WTC11 (cell line): ENCODE measurements around the gene UNCX. TPM values are rescaled to one million over a fixed set of nuclear protein-coding genes. Genes with fewer than 3 reads are reported as not detected.

Experiments
- ATAC-seq: fragments of 200-7000 bp; cut with Tn5 transposase; 2 replicates; pipeline ENCODE4 v1.10.0; 2021; ENCODE audit warnings: mild to moderate bottlenecking, moderate library complexity
- CTCF ChIA-PET: fragments of 300-600 bp; sonication (Branson Sonifier 250); formaldehyde crosslinking; loops from one replicate; lab custom pipeline; 2021; ENCODE audit warnings: antibody characterized with exemption; lab: Charles Lee
- POLR2A ChIA-PET: fragments of 350-600 bp; sonication (Branson Sonifier 250); formaldehyde crosslinking; loops from one replicate; lab custom pipeline; 2021; ENCODE audit warnings: antibody characterized with exemption; lab: Charles Lee
- DNase-seq: peaks from one replicate; pipeline ENCODE4 v3.0.0; 2021; ENCODE audit warnings: low spot score
- H3K27ac Mint-ChIP-seq: 2 replicates; pipeline ENCODE4 v1.8.0; 2021; ENCODE audit warnings: mixed read lengths
- H3K27me3 Mint-ChIP-seq: 2 replicates; pipeline ENCODE4 v1.8.0; 2021; ENCODE audit warnings: low read depth, mild to moderate bottlenecking, moderate library complexity, mixed read lengths
- H3K36me3 Mint-ChIP-seq: 2 replicates; pipeline ENCODE4 v1.8.0; 2021; ENCODE audit warnings: mixed read lengths
- H3K4me1 Mint-ChIP-seq: 2 replicates; pipeline ENCODE4 v1.8.0; 2022; ENCODE audit warnings: mixed read lengths
- H3K4me3 Mint-ChIP-seq: 2 replicates; pipeline ENCODE4 v1.8.0; 2021; ENCODE audit warnings: mild to moderate bottlenecking, moderate library complexity, mixed read lengths
- H3K9me3 Mint-ChIP-seq: 2 replicates; pipeline ENCODE4 v1.8.0; 2021; ENCODE audit warnings: mixed read lengths
- AFF4 ChIP-seq: sonication (generic); formaldehyde crosslinking; IDR thresholded peaks from 2 replicates; pipeline ENCODE4 v1.8.1; 2023; ENCODE audit warnings: mild to moderate bottlenecking, missing genetic modification reagents, borderline replicate concordance
- E2F4 ChIP-seq: sonication (generic); formaldehyde crosslinking; IDR thresholded peaks from 2 replicates; pipeline ENCODE4 v1.8.1; 2022; ENCODE audit warnings: low read depth, mild to moderate bottlenecking, moderate library complexity, missing genetic modification reagents, borderline replicate concordance
- FOXP1 ChIP-seq: sonication (generic); formaldehyde crosslinking; IDR thresholded peaks from 2 replicates; pipeline ENCODE4 v1.8.0; 2022; ENCODE audit warnings: missing genetic modification reagents, mild to moderate bottlenecking, moderate library complexity, borderline replicate concordance
- MAX ChIP-seq: sonication (generic); formaldehyde crosslinking; IDR thresholded peaks from 2 replicates; pipeline ENCODE4 v1.8.0; 2022; ENCODE audit warnings: mild to moderate bottlenecking, missing genetic modification reagents
- NFATC4 ChIP-seq: fragments of 250-450 bp; sonication (Bioruptor Pico); IDR thresholded peaks from 2 replicates; pipeline ENCODE4 v1.9.0; 2021; ENCODE audit warnings: mild to moderate bottlenecking
- NR1H2 ChIP-seq: sonication (generic); formaldehyde crosslinking; IDR thresholded peaks from 2 replicates; pipeline ENCODE4 v1.9.0; 2021; ENCODE audit warnings: mild to moderate bottlenecking, moderate library complexity, missing genetic modification reagents
- PRDM15 ChIP-seq: sonication (generic); formaldehyde crosslinking; IDR thresholded peaks from 2 replicates; pipeline ENCODE4 v1.8.0; 2022; ENCODE audit warnings: missing genetic modification reagents
- PRRX2 ChIP-seq: fragments of 250-450 bp; sonication (Bioruptor Pico); IDR thresholded peaks from 2 replicates; pipeline ENCODE4 v1.8.0; 2021; ENCODE audit warnings: mild to moderate bottlenecking
- RELA ChIP-seq: sonication (generic); formaldehyde crosslinking; IDR thresholded peaks from 2 replicates; pipeline ENCODE4 v1.8.1; 2022; ENCODE audit warnings: missing genetic modification reagents, mild to moderate bottlenecking, borderline replicate concordance
- SMAD3 ChIP-seq: sonication (generic); formaldehyde crosslinking; IDR thresholded peaks from 2 replicates; pipeline ENCODE4 v1.8.0; 2022; ENCODE audit warnings: missing genetic modification reagents, mild to moderate bottlenecking, borderline replicate concordance
- TCF7 ChIP-seq: sonication (generic); formaldehyde crosslinking; IDR thresholded peaks from 2 replicates; pipeline ENCODE4 v1.8.0; 2022; ENCODE audit warnings: mild to moderate bottlenecking, low read depth, missing genetic modification reagents, moderate library complexity
- TEAD4 ChIP-seq: sonication (generic); formaldehyde crosslinking; IDR thresholded peaks from 2 replicates; pipeline ENCODE4 v1.8.0; 2022; ENCODE audit warnings: mild to moderate bottlenecking, missing genetic modification reagents
- ZNF138 ChIP-seq: sonication (generic); formaldehyde crosslinking; conservative IDR thresholded peaks from 2 replicates; pipeline ENCODE4 v1.8.1; 2022; ENCODE audit warnings: mild to moderate bottlenecking, moderate library complexity, missing genetic modification reagents
- ZNF219 ChIP-seq: sonication (generic); formaldehyde crosslinking; IDR thresholded peaks from 2 replicates; pipeline ENCODE4 v1.8.0; 2023; ENCODE audit warnings: missing genetic modification reagents, mild to moderate bottlenecking, borderline replicate concordance
- ZNF263 ChIP-seq: sonication (generic); formaldehyde crosslinking; IDR thresholded peaks from 2 replicates; pipeline ENCODE4 v1.8.1; 2022; ENCODE audit warnings: low read depth, mild to moderate bottlenecking, moderate library complexity, missing genetic modification reagents
- ZNF317 ChIP-seq: sonication (generic); formaldehyde crosslinking; IDR thresholded peaks from 2 replicates; pipeline ENCODE4 v1.8.1; 2023; ENCODE audit warnings: low read depth, mild to moderate bottlenecking, moderate library complexity, missing genetic modification reagents, borderline replicate concordance
- ZNF423 ChIP-seq: fragments of 250-450 bp; sonication (Bioruptor Pico); IDR thresholded peaks from 2 replicates; pipeline ENCODE4 v2.1.2; 2022; ENCODE audit warnings: mild to moderate bottlenecking, moderate library complexity
- ZNF512 ChIP-seq: sonication (generic); formaldehyde crosslinking; IDR thresholded peaks from 2 replicates; pipeline ENCODE4 v1.8.1; 2022; ENCODE audit warnings: missing genetic modification reagents, borderline replicate concordance
- total RNA-seq: library from RNA; stranded (reverse); gene quantifications from 3 replicates; pipeline ENCODE4 v1.2.3, GENCODE V29; 2021

The UNCX gene
- total RNA-seq, 1 experiment from 2014 or later: not detected

GRCh38 chr7:1248143-1248915 lies 15.7 kb downstream of the UNCX start:
- H3K27ac Mint-ChIP-seq: no peak overlapping the region
- peaks cover 78% of the 10 kb centered on the region for H3K27me3 Mint-ChIP-seq
- H3K36me3 Mint-ChIP-seq: 0 out of 2 replicates have a peak, but pooled peaks cover 3% of the 10 kb centered on the region
- ATAC-seq: peak; percentile 22; the same call in 1 of the 2 replicates
- peak; percentile 65 for DNase-seq
- CTCF ChIA-PET: interaction anchor here (0.6 to 2.2 kb wide), 10 partner anchors 13 to 1632 kb away, joined by 3 to 7 read pairs (median 4); no protein-coding TSS in a partner anchor
- peak overlapping the region; percentile 40 for H3K4me3 Mint-ChIP-seq
- TF ChIP-seq TCF7: no peak
- TF ChIP-seq MAX (CRISPR knock-in tag): peak; percentile 62; the same call in 1 of the 2 replicates
- TF ChIP-seq TEAD4: 0 out of 2 replicates have a peak, but pooled peaks have one; percentile 37
- TF ChIP-seq AFF4: no peak
- TF ChIP-seq ZNF138 (CRISPR knock-in tag): no peak
- peak; percentile 55 for TF ChIP-seq ZNF423 (CRISPR knock-in tag)
- peak; percentile 60; the same call in 1 of the 2 replicates for TF ChIP-seq FOXP1 (CRISPR knock-in tag)
- TF ChIP-seq, all 79 proteins: peak for 4
- Mint-ChIP-seq H3K9me3 (no peaks in the 10 kb centered on the region), H3K4me1 (peaks cover 23% of the 10 kb centered on the region)
- POLR2A ChIA-PET: interaction anchor here (0.5 to 0.6 kb wide), 2 partner anchors 14 to 24 kb away, joined by 3 to 6 read pairs; no protein-coding TSS in a partner anchor

GRCh38 chr7:1248916-1249581 lies 16.4 kb downstream of the UNCX start:
- H3K27me3 Mint-ChIP-seq: peaks cover 70% of the 10 kb centered on the region
- DNase-seq: no peak
- POLR2A ChIA-PET: interaction anchor here (0.5 kb wide), 1 partner anchor 24 kb away, joined by 3 read pairs; no protein-coding TSS in a partner anchor

GRCh38 chr7:1249731-1250130 lies 17.1 kb downstream of the UNCX start:
- ATAC-seq (no peak), DNase-seq (no peak)
- ChIA-PET POLR2A (no interaction called here), CTCF (interaction anchor here (0.8 to 2.2 kb wide), 2 partner anchors 8 to 43 kb away, joined by 3 to 7 read pairs; no protein-coding TSS in a partner anchor)
- H3K4me3 Mint-ChIP-seq: no peak overlapping the region
- no peak overlapping the region for H3K27ac Mint-ChIP-seq
- no peaks in the 10 kb centered on the region for H3K9me3 Mint-ChIP-seq
- peaks cover 64% of the 10 kb centered on the region for H3K27me3 Mint-ChIP-seq
- peaks cover 14% of the 10 kb centered on the region for H3K4me1 Mint-ChIP-seq
- 0 out of 2 replicates have a peak, but pooled peaks cover 3% of the 10 kb centered on the region for H3K36me3 Mint-ChIP-seq
- TF ChIP-seq PRDM15 (no peak), ZNF512 (CRISPR knock-in tag) (no peak), RELA (CRISPR knock-in tag) (no peak), ZNF263 (CRISPR knock-in tag) (no peak), SMAD3 (no peak)

More at GRCh38 chr7:1248916-1249581, 16.4 kb downstream of the UNCX start:
- ATAC-seq: 0 out of 2 replicates have a peak, but pooled peaks have one; percentile 12
- no peak overlapping the region for H3K4me3 Mint-ChIP-seq
- TF ChIP-seq NR1H2 (CRISPR knock-in tag): no peak
- 0 out of 2 replicates have a peak, but pooled peaks have one; percentile 5 for TF ChIP-seq MAX (CRISPR knock-in tag)
- no peak for TF ChIP-seq E2F4 (CRISPR knock-in tag)
- no peak for TF ChIP-seq ZNF219
- TF ChIP-seq PRRX2 (CRISPR knock-in tag): no peak
- no peak for TF ChIP-seq ZNF263 (CRISPR knock-in tag)
- TF ChIP-seq NFATC4 (CRISPR knock-in tag): no peak
- TF ChIP-seq ZNF317 (CRISPR knock-in tag): no peak
- TF ChIP-seq, all 79 proteins: peak for 1
- Mint-ChIP-seq H3K9me3 (no peaks in the 10 kb centered on the region), H3K36me3 (0 out of 2 replicates have a peak, but pooled peaks cover 3% of the 10 kb centered on the region), H3K27ac (no peak overlapping the region), H3K4me1 (peaks cover 19% of the 10 kb centered on the region)
- CTCF ChIA-PET: interaction anchor here (0.8 to 2.2 kb wide), 8 partner anchors 8 to 183 kb away, joined by 3 to 7 read pairs (median 4); no protein-coding TSS in a partner anchor
